ENCODE measurements around the gene MRPS14.

GRCh38 chr1:174995121-174995520 is 28.1 kb downstream of the MRPS14 start:
- TF ChIP-seq POLR2AphosphoS5 (IDR thresholded peaks at IDR 0.05) (no peak), CTCF (IDR thresholded peaks at IDR 0.05) (no peak), EP300 (IDR thresholded peaks at IDR 0.05) (no peak), POLR2A (IDR thresholded peaks at IDR 0.05) (no peak)
